MCF 10A (cell line): ENCODE data around the gene ADGRG6. TPM values are rescaled to one million over a fixed set of nuclear protein-coding genes. Genes with fewer than 3 reads are reported as not detected.

Source experiments
- BruUV-seq: library from RNA; stranded (reverse); fragments of 400-500 nt; replicated peaks from 2 replicates; lab custom pipeline; 2021; lab: Mats Ljungman, UMichigan
- CTCF ChIA-PET: fragments of 300-600 bp; sonication (Branson Sonifier 250); formaldehyde crosslinking; extraction: SDS; loops from one replicate; lab custom pipeline; 2021; ENCODE audit warnings: antibody characterized with exemption, inconsistent platforms; lab: Yijun Ruan, JAX
- POLR2A ChIA-PET: fragments of 300-600, 350-650 bp; sonication (Branson Sonifier 250); formaldehyde crosslinking; extraction: SDS; loops from one replicate; lab custom pipeline; 2020; ENCODE audit warnings: antibody characterized with exemption, inconsistent platforms; lab: Yijun Ruan, JAX
- DNase-seq: peaks from one replicate; pipeline ENCODE4 v3.0.0-alpha.2; 2018; ENCODE audit not compliant: unreplicated experiment
- H3K27ac Mint-ChIP-seq: one replicate; pipeline ENCODE4 v1.8.0; 2022; ENCODE audit warnings: mild to moderate bottlenecking, low read depth, mixed read lengths; ENCODE audit not compliant: unreplicated experiment
- H3K27me3 Mint-ChIP-seq: one replicate; pipeline ENCODE4 v1.8.0; 2022; ENCODE audit warnings: mixed read lengths; ENCODE audit not compliant: insufficient read depth, unreplicated experiment
- H3K36me3 Mint-ChIP-seq: one replicate; pipeline ENCODE4 v1.8.0; 2022; ENCODE audit warnings: mild to moderate bottlenecking, moderate library complexity, mixed read lengths; ENCODE audit not compliant: insufficient read depth, unreplicated experiment
- H3K4me1 Mint-ChIP-seq: one replicate; pipeline ENCODE4 v1.8.0; 2022; ENCODE audit warnings: mixed read lengths; ENCODE audit not compliant: insufficient read depth, unreplicated experiment
- H3K4me3 Mint-ChIP-seq: one replicate; pipeline ENCODE4 v1.8.0; 2022; ENCODE audit warnings: mild to moderate bottlenecking, moderate library complexity, mixed read lengths; ENCODE audit not compliant: unreplicated experiment
- H3K9me3 Mint-ChIP-seq: one replicate; pipeline ENCODE4 v1.8.0; 2022; ENCODE audit warnings: mixed read lengths; ENCODE audit not compliant: unreplicated experiment
- intact Hi-C: fragments of 100-400 bp; cut with micrococcal nuclease; formaldehyde crosslinking; loops from 2 replicates; pipeline ENCODE4 v1.14.1; 2022
- total RNA-seq: library from RNA; stranded (reverse); gene quantifications from 2 replicates; pipeline ENCODE4 v1.2.3, GENCODE V29; 2022
- TF ChIP-seq, protein P1 (sequence below): fragments of 200-600 bp; IDR thresholded peaks from one replicate; pipeline ENCODE4 v1.8.0; 2022; ENCODE audit warnings: antibody characterized with exemption, mild to moderate bottlenecking; ENCODE audit not compliant: unreplicated experiment

The ADGRG6 gene
- total RNA-seq, 1 experiment from 2014 or later = 44.2 TPM

DNA sequence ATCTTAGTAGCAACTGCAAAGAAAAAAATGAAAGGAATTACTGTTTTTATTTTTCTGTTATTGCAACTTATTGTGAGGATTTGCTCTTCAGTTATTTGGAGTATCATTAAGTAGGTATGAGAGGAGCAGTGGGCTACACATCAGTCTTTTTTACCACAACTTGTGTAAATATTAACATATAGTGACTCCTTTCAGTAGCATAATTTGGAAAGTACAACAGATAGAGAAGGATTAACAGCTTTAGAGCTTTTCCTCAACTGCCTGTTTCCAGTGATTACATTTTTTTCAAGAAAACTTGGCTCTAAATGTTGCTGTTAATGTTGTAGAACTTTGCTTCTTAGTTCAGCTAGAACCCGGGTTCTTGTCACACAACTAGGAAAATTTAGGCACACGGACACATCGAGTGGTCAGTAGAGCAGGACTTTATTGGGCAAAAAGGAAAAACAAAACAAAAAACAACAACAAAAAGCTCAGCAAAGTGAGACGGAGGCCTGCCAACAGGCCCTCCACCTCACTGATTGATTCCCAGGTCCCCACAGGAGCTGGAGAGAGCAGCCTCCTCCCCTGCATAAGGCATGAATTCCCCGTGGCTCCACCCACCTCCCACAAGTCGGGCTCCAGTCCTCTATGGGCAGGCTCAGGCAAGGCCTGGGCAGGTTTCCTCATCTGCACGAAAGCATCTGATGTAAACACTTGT lies 75.1 kb downstream of the ADGRG6 start:
- TF ChIP-seq, protein P1, sequence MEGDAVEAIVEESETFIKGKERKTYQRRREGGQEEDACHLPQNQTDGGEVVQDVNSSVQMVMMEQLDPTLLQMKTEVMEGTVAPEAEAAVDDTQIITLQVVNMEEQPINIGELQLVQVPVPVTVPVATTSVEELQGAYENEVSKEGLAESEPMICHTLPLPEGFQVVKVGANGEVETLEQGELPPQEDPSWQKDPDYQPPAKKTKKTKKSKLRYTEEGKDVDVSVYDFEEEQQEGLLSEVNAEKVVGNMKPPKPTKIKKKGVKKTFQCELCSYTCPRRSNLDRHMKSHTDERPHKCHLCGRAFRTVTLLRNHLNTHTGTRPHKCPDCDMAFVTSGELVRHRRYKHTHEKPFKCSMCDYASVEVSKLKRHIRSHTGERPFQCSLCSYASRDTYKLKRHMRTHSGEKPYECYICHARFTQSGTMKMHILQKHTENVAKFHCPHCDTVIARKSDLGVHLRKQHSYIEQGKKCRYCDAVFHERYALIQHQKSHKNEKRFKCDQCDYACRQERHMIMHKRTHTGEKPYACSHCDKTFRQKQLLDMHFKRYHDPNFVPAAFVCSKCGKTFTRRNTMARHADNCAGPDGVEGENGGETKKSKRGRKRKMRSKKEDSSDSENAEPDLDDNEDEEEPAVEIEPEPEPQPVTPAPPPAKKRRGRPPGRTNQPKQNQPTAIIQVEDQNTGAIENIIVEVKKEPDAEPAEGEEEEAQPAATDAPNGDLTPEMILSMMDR = no peak
- H3K36me3 Mint-ChIP-seq = no peaks in the 10 kb centered on the region
- H3K27ac Mint-ChIP-seq = peak overlapping the region; percentile 92
- CTCF ChIA-PET = interaction anchor here (0.9 to 4.2 kb wide), 4 partner anchors 11 to 76 kb away, joined by 3 to 26 read pairs (median 5); no protein-coding TSS in a partner anchor
- peak overlapping the region; percentile 58 for H3K4me3 Mint-ChIP-seq
- TSS peak; percentile 78 for BruUV-seq
- H3K4me1 Mint-ChIP-seq = peaks cover 52% of the 10 kb centered on the region
- DNase-seq = peak; percentile 91
- POLR2A ChIA-PET = interaction anchor here (0.6 to 5.6 kb wide), 11 partner anchors 11 to 1629 kb away, joined by 3 to 102 read pairs (median 10); partner anchors contain the start of genes ADGRG6, NMBR and VTA1
- no peaks in the 10 kb centered on the region for H3K9me3 Mint-ChIP-seq
- intact Hi-C loops = no loop called here
- no peaks in the 10 kb centered on the region for H3K27me3 Mint-ChIP-seq

DNA sequence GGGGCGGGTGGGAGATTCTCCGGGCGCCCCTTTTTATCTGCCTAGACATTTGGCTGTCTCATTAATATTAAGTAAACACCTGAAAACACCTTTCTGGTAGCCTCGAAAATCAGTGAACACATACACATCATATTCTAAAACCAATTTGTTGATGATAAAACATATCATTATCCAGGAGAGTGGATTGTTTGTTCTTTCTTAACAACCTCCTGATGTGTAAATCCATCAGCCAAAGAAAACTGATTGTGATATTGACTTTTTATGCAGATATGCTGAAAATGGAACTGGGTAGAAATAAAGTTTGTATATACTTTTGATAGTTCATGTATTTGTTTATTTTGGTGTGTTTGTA lies 75.7 kb downstream of the ADGRG6 start:
- BruUV-seq = no TSS peak
- intact Hi-C loops = no loop called here

GRCh38 chr6:142378138-142378875 lies 76.5 kb downstream of the ADGRG6 start:
- Mint-ChIP-seq H3K27ac (peak overlapping the region; percentile 68), H3K9me3 (no peaks in the 10 kb centered on the region), H3K36me3 (no peaks in the 10 kb centered on the region), H3K4me3 (no peak overlapping the region), H3K27me3 (no peaks in the 10 kb centered on the region), H3K4me1 (peaks cover 39% of the 10 kb centered on the region)
- TF ChIP-seq, protein P1 = no peak
- no TSS peak for BruUV-seq
- ChIA-PET CTCF (interaction anchor here (0.8 to 4.2 kb wide), 7 partner anchors 9 to 231 kb away, joined by 3 to 26 read pairs (median 5); partner anchors contain the start of gene ADGRG6), POLR2A (interaction anchor here (0.6 to 5.6 kb wide), 16 partner anchors 9 to 231 kb away, joined by 3 to 102 read pairs (median 4); partner anchors contain the start of gene ADGRG6)
- intact Hi-C loops = loop anchor here (1.0 kb wide), 1 partner anchor 76 kb away; the partner anchor contains the start of gene ADGRG6
- DNase-seq = peak; percentile 93

More for the DNA sequence above, 75.7 kb downstream of the ADGRG6 start:
- Mint-ChIP-seq H3K36me3 (no peaks in the 10 kb centered on the region), H3K27me3 (no peaks in the 10 kb centered on the region), H3K9me3 (no peaks in the 10 kb centered on the region), H3K4me3 (peak overlapping the region; percentile 58), H3K27ac (peak overlapping the region; percentile 92), H3K4me1 (peaks cover 46% of the 10 kb centered on the region)
- TF ChIP-seq, protein P1 = no peak
- CTCF ChIA-PET = interaction anchor here (0.8 to 4.2 kb wide), 6 partner anchors 10 to 221 kb away, joined by 3 to 26 read pairs (median 4); partner anchors contain the start of gene ADGRG6
- no peak for DNase-seq
- POLR2A ChIA-PET = interaction anchor here (0.6 to 5.6 kb wide), 11 partner anchors 10 to 230 kb away, joined by 3 to 102 read pairs (median 10); partner anchors contain the start of genes ADGRG6, NMBR and VTA1
